Stimulated activated CD8-positive, alpha-beta memory T cell treated with anti-CD3 and anti-CD28 coated beads, Interleukin-15, amount 100 ng/mL, for 24 hours (primary cell): ENCODE results near the gene HYDIN.
A peak's percentile ranks its signal among the peaks of the same experiment; 100 is the strongest.
"Not testable (repeated sequence)": the region's sequence is repeated elsewhere in the genome, so short reads cannot be mapped to it uniquely, and the experiment has no call there.

Experiments
- DNase-seq: peaks from one replicate; pipeline ENCODE4 v3.0.0-alpha.2; 2020; ENCODE audit warnings: low read depth

The HYDIN gene

GRCh38 chr16:70851299-70851698 lies 379.2 kb downstream of the HYDIN start:
- not testable (repeated sequence) for DNase-seq

- DNase-seq: not testable (repeated sequence)
These were observed 406.9 kb downstream of the HYDIN start for GRCh38 chr16:70823498-70824118.

DNA sequence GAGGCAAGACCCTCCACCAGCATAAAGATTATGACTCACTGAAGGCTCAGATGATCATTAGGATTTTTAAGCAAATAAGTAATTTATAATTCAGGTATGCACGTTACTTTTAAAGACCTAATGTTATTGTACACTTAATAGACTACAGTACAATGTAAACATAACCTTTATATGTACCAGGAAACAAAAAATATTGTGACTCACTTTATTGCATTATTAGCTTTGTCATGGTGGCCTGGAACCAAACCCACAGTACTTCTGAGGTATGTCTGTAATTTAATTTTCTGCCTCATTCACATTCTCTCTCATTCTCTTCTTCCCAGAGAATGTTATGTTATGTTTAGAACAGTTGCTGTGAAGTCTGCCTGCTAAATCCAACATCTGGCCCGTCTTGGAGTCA lies 407.8 kb downstream of the HYDIN start:
- not testable (repeated sequence) for DNase-seq

DNA sequence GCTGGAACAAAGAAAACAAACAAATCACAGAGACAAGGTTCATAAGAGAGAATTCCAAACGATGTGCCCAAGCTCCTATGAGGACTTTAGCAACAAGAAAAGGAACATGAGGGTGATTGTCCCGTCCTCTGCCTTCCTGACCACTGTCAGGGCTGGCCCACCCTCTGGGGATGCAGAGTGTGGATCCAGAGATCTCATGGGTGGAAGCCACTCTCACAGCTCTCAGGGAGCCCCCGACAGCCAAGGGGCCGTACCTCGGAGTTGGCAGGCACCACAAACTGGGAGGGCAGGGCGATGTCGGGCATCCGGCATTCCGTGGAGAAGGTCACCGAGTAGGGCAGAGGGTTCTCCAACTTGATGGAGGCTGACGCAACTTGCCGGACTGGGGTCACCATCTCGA lies 412.4 kb downstream of the HYDIN start:
- not testable (repeated sequence) for DNase-seq

GRCh38 chr16:70809392-70810060 lies 421.0 kb downstream of the HYDIN start:
- no peak for DNase-seq

DNA sequence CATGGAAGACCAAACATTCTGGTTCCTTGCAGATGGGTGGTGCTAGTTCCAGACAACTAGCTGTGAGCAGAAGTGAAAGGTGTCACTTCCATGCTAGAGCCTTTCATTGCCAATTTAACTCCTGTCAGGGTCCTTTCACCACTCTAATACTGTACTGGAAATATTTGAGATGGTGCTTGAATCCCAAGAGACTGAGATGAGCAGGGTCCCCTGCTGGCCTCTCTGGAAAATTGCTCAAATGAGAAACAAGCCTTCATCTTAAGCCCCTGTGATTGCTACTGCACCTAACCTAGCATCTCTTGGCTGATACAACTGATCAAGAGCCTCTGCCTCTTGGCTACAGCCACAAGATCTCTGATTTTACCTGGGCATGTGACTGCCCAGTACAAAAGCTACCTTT lies 422.2 kb downstream of the HYDIN start:
- DNase-seq: no peak

GRCh38 chr16:70805787-70806186 lies 424.7 kb downstream of the HYDIN start:
- DNase-seq: no peak

GRCh38 chr16:70805380-70805779 lies 425.1 kb downstream of the HYDIN start:
- DNase-seq: no peak

- no peak for DNase-seq
These were observed 425.8 kb downstream of the HYDIN start for GRCh38 chr16:70804734-70805169.

DNA sequence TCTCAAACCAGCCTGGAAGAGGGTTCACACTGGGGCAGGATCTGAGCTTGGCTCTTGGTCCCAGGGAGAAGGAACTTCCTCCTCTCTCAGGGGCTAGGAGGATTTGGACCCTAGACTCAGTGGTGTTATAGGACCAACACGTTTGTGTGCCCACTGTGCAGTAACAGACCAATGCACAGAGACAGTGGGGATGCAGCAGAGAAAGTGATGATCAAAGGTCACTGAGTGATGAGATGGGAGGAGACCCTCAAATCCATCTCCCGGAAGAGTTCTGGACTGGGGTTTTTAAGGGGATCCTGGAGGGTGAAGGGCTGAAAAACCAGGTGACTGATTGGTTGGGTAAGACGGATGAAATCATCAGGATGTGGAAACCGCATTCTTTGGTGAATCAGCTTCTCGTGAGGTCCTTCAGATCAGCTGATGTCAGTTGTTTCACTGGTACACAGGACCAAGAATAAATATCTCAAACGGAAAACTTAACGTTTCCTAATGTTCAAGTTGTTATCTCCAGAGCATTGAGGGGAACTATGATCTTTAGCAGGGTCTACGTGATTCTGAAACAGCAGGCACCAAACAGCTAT lies 426.3 kb downstream of the HYDIN start:
- no peak for DNase-seq

- DNase-seq: no peak
These were observed 427.2 kb downstream of the HYDIN start for GRCh38 chr16:70803319-70803718.

DNA sequence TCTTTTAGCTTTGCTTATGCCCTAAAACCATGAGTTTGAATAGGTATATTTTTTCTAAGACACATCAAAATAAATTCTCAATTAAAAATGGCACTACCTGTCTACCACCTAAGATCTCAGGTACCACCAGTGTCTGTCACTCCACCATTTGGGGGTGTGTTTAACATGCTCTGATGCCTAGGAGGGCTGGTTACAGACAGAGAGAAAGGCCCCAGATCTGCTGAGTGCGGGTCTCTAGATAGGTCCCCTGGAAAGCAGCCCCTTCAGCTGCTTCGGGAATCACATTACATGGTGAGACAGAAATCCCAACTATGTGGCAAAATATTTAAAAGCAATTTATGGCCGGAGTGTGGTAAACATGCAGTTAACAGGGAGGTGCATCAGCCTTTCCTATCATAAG lies 428.9 kb downstream of the HYDIN start:
- no peak for DNase-seq

GRCh38 chr16:70800781-70801480 lies 429.6 kb downstream of the HYDIN start, which contains the start of gene VAC14:
VAC14 (minus strand) TSS chr16:70801158; CDS start chr16:70800900, 258 bp downstream.
- DNase-seq: peak; percentile 95

DNA sequence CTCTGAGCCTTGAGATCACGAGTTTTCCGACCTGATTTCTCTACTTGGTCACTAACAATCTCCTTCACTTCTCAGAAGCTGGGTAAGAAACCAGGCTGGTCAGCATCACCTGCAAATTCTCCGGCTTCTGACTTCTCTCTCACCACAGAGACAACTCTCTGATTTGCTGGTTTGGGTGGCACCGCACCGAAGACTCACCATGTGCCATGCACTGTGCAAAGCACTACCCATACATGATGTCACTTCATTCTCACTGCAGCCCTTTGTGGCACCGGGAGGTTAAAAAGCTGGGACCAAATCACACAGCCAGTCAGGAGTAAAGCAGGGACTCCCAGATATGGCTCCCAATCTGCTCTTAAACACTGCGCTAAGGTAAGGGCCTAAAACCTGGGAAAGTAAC lies 430.2 kb downstream of the HYDIN start:
- no peak for DNase-seq

- no peak for DNase-seq
These were observed 434.2 kb downstream of the HYDIN start for GRCh38 chr16:70796301-70796700.

DNA sequence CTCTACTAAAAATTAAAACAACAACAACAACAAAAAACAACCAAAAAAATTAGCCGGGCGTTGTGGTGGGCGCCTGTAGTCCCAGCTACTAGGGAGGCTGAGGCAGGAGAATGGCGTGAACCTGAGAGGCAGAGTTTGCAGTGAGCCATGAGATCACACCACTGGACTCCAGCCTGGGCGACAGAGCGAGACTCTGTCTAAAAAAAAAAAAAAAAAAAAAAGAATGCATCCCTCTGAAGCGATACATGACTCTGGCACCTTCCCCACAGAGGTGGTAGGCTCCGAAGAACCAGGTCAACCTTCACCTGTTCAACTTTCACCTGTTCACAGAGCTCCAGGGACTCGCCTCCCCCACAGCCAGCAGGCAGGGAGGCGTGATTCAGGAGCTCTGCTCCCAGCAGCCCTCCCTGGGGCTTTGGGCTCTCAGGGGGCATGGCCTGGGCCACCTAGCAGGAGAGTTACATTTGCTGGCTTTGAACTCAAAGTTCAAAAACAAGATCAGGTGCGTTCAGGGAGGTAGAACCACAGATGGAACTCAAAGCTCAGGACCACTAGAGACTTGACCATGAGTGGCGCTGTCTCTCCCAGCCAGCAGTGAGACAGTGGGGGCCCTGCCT lies 435.1 kb downstream of the HYDIN start:
- no peak for DNase-seq

- no peak for DNase-seq
These were observed 436.5 kb downstream of the HYDIN start for GRCh38 chr16:70793851-70794502.

DNA sequence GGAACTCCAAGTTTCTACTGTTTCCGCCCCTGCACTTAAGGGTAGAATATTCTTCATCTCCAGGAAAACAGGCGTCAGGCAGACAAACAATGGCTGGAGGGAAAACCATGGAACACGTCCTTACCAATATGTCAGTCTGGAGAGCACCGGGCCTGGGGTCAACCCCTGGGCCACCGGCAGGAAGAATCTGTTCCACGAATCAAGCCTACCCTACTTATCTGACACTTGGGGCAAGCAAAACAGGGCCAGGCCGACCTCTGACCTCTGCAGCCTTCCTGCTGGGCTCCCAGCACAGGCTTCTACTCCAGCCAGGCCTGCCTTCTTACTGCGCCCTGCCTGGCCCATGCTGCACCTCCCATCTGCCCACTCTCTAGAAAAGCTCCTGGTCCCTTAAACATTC lies 439.7 kb downstream of the HYDIN start:
- no peak for DNase-seq

GRCh38 chr16:70789595-70790447 lies 440.7 kb downstream of the HYDIN start:
- no peak for DNase-seq

DNA sequence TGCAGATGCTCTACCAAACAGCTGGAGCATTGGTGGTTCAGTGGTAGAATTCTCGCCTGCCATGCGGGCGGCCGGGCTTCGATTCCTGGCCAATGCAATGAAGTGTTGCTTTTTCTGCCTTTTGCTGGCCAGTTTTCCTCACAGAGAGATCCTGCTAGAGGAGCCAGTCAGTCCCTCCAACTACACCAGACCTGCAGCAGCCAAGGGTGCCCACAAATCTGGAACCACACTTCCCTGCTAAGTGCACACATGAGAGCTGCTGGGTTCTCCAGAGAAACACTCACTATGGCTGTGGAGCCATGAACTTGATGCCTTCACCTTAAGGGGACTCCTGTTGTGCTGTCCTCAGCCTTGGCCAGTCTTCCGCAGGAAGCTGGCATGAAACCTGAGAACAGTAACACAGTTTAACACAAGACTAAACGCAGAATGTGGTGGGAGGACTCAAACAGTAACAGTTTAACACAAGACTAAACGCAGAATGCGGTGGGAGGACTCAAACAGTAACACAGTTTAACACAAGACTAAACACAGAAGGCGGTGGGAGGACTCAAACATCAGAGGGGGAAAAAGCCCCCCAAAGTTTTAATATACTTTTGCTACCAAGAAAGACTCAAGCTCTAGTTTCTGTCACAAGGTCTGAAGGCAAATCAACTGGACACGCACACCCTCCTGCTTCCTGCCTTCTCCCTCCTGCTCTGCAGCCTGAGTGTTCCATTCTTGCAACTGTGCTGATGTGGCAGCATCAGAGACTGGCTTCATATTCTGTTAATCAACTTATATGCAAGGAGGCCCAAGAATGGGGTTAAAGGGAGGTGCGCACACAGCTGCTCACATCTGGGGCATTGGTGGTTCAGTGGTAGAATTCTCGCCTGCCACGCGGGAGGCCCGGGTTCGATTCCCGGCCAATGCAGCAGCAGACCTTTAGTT lies 441.6 kb downstream of the HYDIN start:
- no peak for DNase-seq
